Right atrium auricular region (tissue), 2 donors: ENCODE results near the gene TIPRL. TPM values are rescaled to one million over a fixed set of nuclear protein-coding genes. Genes with fewer than 3 reads are reported as not detected.

Experiments used
- DNase-seq: peaks from one replicate; pipeline ENCODE4 v3.0.0-alpha.2; 2019; ENCODE audit warnings: low spot score
- H3K27ac ChIP-seq, 2 donors: fragments of 200-600 bp; sonication (generic); 1 replicate in 1 of 2; 2 replicates in 1 of 2; pipeline ENCODE4 v1.5.1; 2016 to 2019
- H3K27me3 ChIP-seq, 2 donors: fragments of 200-600 bp; sonication (generic); one replicate each; pipeline versions ENCODE4 v1.5.1 to v1.6.0; 2017 to 2019
- H3K36me3 ChIP-seq: fragments of 200-600 bp; sonication (generic); one replicate; pipeline ENCODE4 v1.5.1; 2016
- H3K4me1 ChIP-seq, 2 donors: fragments of 200-600 bp; sonication (generic); one replicate each; pipeline versions ENCODE4 v1.5.1 to v1.6.0; 2017 to 2019
- H3K4me3 ChIP-seq, 2 donors: fragments of 200-600 bp; sonication (generic); 1 replicate in 1 of 2; 2 replicates in 1 of 2; pipeline ENCODE4 v1.5.1; 2017 to 2019; ENCODE audit warnings: mild to moderate bottlenecking in 1 of 2, moderate library complexity in 1 of 2
- H3K9me3 ChIP-seq, 2 donors: fragments of 200-600 bp; sonication (generic); one replicate each; pipeline ENCODE4 v1.5.1; 2019
- CTCF ChIP-seq, 2 donors: fragments of 200-600 bp; sonication (generic); IDR thresholded peaks; one replicate each; pipeline ENCODE4 v1.5.1; 2019; ENCODE audit warnings: antibody characterized with exemption in 2 of 2
- total RNA-seq, 2 donors: library from RNA; depleted of rRNA; stranded (reverse); fragments of >200 nt; gene quantifications; one replicate each; pipeline ENCODE4 v1.1.0, GENCODE V29; 2016

The TIPRL gene
- total RNA-seq, 2 donors from 2014 or later: 26.9 to 31.9 TPM

- no peak overlapping the region for H3K27ac ChIP-seq
- no peak overlapping the region for H3K4me3 ChIP-seq
- TF ChIP-seq CTCF (IDR thresholded peaks at IDR 0.05): no peak
- peaks cover 0 to 25% of the 10 kb centered on the region in 2 donors for H3K4me1 ChIP-seq
- peaks cover 37% of the 10 kb centered on the region for H3K36me3 ChIP-seq
- no peak for DNase-seq
- no peaks in the 10 kb centered on the region for H3K27me3 ChIP-seq
- no peaks in the 10 kb centered on the region for H3K9me3 ChIP-seq
These were observed 66.3 kb downstream of the TIPRL start for GRCh38 chr1:168245042-168245441.

GRCh38 chr1:168246506-168246905 is 67.7 kb downstream of the TIPRL start:
- no peak for DNase-seq
- Histone ChIP-seq H3K4me1 (peaks cover 0 to 27% of the 10 kb centered on the region in 2 donors), H3K27ac (no peak overlapping the region), H3K4me3 (no peak overlapping the region), H3K9me3 (no peaks in the 10 kb centered on the region), H3K36me3 (peaks cover 40% of the 10 kb centered on the region), H3K27me3 (no peaks in the 10 kb centered on the region)
- TF ChIP-seq CTCF (IDR thresholded peaks at IDR 0.05): no peak

Other genes starting within 250 kb of the TIPRL start
- gene DCAF6, start 242.3 kb upstream of the TIPRL start, total RNA-seq: 100 to 1,000 TPM; 126 to 161 TPM
- 100 to 1,000 TPM in 1 of 2 donors, 10 to 100 TPM in 1; 71.4 to 122 TPM for gene MPC2, start 241.9 kb upstream of the TIPRL start, total RNA-seq
- gene GPR161, start 42.0 kb upstream of the TIPRL start, total RNA-seq: 1 to 10 TPM; 2.9 to 3.2 TPM
- gene SFT2D2, start 47.0 kb downstream of the TIPRL start, total RNA-seq: 10 to 100 TPM; 12.5 to 23.7 TPM
- gene TBX19, start 101.9 kb downstream of the TIPRL start, total RNA-seq: under 1 TPM; 0.30 to 0.63 TPM